WTC11 (cell line): ENCODE measurements around the gene ATP11B.

Source experiments
- ATF2 ChIP-seq: sonication (generic); formaldehyde crosslinking; IDR thresholded peaks from 2 replicates; pipeline ENCODE4 v1.8.1; 2022; ENCODE audit warnings: low read depth, missing genetic modification reagents, borderline replicate concordance
- CTCF ChIP-seq: fragments of 200-600 bp; IDR thresholded peaks from 2 replicates; pipeline ENCODE4 v1.8.0; 2022; ENCODE audit warnings: antibody characterized with exemption
- GABPB1 ChIP-seq: sonication (generic); formaldehyde crosslinking; IDR thresholded peaks from 2 replicates; pipeline ENCODE4 v1.8.1; 2023; ENCODE audit warnings: mild to moderate bottlenecking, missing genetic modification reagents
- NFYB ChIP-seq: sonication (generic); formaldehyde crosslinking; conservative IDR thresholded peaks from 2 replicates; pipeline ENCODE4 v1.8.0; 2022; ENCODE audit warnings: low read depth, missing genetic modification reagents
- SP1 ChIP-seq: sonication (generic); formaldehyde crosslinking; conservative IDR thresholded peaks from 2 replicates; pipeline ENCODE4 v1.8.1; 2022; ENCODE audit warnings: missing genetic modification reagents
- STAT6 ChIP-seq: sonication (generic); formaldehyde crosslinking; conservative IDR thresholded peaks from 2 replicates; pipeline ENCODE4 v1.8.1; 2023; ENCODE audit warnings: mild to moderate bottlenecking, low read depth, missing genetic modification reagents, moderate library complexity
- TP53 ChIP-seq: sonication (generic); formaldehyde crosslinking; IDR thresholded peaks from 2 replicates; pipeline ENCODE4 v1.8.1; 2023; ENCODE audit warnings: mild to moderate bottlenecking, missing genetic modification reagents

DNA sequence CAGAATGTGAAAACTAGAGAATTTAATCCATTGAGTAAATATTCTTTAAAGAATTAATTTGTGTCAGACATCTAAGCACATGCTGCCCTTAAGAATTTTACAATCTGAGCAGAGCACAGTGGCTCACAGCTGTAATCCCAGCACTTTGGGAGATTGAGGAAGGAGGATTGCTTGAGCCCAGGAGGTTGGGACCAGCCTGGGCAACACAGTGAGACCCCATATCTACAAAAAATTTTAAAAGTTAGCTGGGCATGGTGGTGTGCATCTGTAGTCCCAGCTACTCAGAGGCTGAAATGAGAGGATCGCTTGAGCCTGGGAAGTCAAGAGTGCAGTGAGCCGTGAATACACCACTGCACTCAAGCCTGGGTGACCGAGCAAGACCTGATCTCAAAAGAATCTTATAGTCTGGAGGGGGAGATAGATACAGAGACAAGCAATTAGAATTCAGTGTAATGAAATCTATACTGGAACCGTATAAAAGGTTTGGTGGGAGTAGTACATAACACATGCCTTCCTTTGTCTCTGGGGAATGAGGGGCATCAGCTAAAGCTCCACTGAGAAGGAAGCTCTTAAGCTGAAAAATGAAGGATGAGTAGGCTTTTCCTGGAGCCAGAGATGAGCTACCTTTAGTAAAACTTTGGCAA, 21.2 kb downstream of the ATP11B start:
- TF ChIP-seq STAT6 (CRISPR knock-in tag) (no peak), CTCF (no peak), NFYB (CRISPR knock-in tag) (no peak), TP53 (CRISPR knock-in tag) (no peak), GABPB1 (CRISPR knock-in tag) (no peak), ATF2 (CRISPR knock-in tag) (no peak), SP1 (CRISPR knock-in tag) (no peak)
